Stimulated activated effector memory CD8-positive, alpha-beta T cell treated with anti-CD3 and anti-CD28 coated beads, Interleukin-12 subunit alpha, Interleukin-12 subunit beta, amount 100 ng/mL, for 72 hours (primary cell): ENCODE measurements around the gene TMCC2.

Experiments
- ATAC-seq: fragments of 150-1000 bp; cut with Tn5 transposase; 2 replicates; pipeline ENCODE4 v1.10.0; 2021
- DNase-seq, 2 donors: peaks; one replicate each; pipeline ENCODE4 v3.0.0; 2021 to 2022; ENCODE audit warnings: low spot score in 2 of 2
- H3K27ac Mint-ChIP-seq: one replicate; pipeline ENCODE4 v1.8.0; 2022; ENCODE audit warnings: mild to moderate bottlenecking, mixed read lengths
- H3K36me3 Mint-ChIP-seq: one replicate; pipeline ENCODE4 v1.8.0; 2022; ENCODE audit warnings: mild to moderate bottlenecking, mixed read lengths
- H3K4me1 Mint-ChIP-seq: one replicate; pipeline ENCODE4 v1.8.0; 2022; ENCODE audit warnings: mixed read lengths
- H3K4me3 Mint-ChIP-seq: one replicate; pipeline ENCODE4 v1.8.0; 2022; ENCODE audit warnings: mild to moderate bottlenecking, mixed read lengths
- H3K9me3 Mint-ChIP-seq: one replicate; pipeline ENCODE4 v1.8.0; 2022; ENCODE audit warnings: mixed read lengths

Gene TMCC2

DNA sequence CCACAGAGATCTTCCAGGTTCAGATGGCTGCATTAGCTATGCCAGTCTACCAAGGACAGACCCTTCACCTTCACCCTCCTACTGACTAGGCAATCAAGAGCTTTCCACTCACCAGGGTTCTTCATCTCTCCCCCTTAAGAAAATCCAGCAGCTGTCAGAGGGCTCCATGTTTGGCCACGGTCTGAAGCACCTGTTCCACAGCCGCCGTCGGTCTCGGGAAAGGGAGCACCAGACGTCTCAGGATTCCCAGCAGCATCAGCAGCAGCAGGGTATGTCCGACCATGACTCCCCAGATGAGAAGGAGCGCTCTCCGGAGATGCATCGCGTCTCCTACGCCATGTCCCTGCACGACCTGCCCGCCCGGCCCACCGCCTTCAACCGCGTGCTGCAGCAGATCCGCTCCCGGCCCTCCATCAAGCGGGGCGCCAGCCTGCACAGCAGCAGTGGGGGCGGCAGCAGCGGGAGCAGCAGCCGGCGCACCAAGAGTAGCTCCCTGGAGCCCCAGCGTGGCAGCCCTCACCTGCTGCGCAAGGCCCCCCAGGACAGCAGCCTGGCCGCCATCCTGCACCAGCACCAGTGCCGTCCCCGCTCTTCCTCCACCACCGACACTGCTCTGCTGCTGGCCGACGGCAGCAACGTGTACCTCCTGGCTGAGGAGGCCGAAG is 13.8 kb downstream of the TMCC2 start:
- Mint-ChIP-seq H3K4me1 (peaks cover 25% of the 10 kb centered on the region), H3K36me3 (peaks cover 6% of the 10 kb centered on the region), H3K9me3 (no peaks in the 10 kb centered on the region), H3K27ac (no peak overlapping the region), H3K4me3 (no peak overlapping the region)
- DNase-seq (no peak), ATAC-seq (no peak)

DNA sequence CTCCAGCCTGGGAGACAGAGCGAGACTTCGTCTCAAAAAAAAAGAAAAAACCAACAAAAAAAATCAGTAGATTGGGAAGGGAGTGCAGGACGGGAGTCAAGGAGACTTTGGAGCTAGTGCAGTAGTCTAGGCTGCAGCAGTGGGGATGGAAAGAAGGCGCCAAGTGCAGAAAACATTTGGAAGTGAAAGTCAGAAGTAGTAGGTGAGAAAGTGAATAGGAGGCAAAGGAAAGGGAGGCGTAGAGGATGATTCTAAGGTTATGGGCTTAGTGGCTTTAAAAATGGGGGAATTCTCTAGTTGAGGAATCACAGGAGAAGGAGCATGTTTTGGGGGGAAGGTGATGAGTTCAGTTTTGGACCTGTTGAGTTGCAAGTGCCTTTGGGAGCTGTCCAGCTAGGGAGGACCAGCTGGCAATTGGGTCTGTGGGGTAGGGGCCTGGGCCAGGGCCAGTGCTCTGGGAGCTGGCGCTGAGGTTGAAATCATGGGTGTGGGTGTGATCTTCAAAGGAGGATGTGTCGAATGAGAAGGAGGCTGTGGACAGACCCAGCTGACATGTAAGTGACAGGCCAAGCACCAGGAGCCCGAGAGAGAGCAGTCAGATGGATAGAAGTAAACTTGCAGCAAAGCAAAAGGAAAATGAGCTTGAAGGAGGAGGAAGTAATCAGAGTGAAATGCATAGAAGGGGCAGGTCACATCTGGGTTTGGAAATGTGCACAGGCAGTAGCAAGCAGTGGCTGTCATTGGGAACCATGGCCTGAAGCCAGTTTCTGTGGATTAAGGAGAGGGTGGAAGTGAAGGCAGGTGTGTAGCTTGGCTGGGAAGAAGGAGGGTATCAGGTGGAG is 15.8 kb downstream of the TMCC2 start:
- H3K27ac Mint-ChIP-seq, result no peak overlapping the region
- H3K4me3 Mint-ChIP-seq, result no peak overlapping the region
- no peak for DNase-seq
- H3K36me3 Mint-ChIP-seq, result peaks cover under 1% of the 10 kb centered on the region
- H3K4me1 Mint-ChIP-seq, result peaks cover 15% of the 10 kb centered on the region
- H3K9me3 Mint-ChIP-seq, result no peaks in the 10 kb centered on the region
- ATAC-seq, result no peak

DNA sequence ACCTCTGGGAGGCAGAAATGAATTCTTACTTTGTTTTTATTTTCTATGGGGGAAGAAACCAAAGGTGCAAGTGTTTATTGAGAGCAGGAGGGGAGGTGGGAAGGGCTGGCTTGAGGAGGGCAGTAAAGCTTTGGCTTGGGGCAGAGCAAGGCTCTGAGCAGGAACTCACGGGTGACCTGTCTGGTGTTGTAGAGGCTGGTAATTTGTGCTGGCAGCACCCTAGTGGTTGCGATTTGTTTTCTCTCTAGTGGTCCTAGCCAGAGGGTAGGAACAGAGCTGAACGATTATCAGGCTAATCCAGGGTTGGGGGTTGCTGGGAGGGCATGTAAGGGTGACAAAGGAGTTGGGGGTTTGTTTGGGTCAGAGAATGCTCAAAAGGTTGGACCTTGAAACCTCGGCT is 16.6 kb downstream of the TMCC2 start:
- ATAC-seq (no peak), DNase-seq (no peak)
- H3K36me3 Mint-ChIP-seq, result no peaks in the 10 kb centered on the region
- no peak overlapping the region for H3K27ac Mint-ChIP-seq
- peaks cover 15% of the 10 kb centered on the region for H3K4me1 Mint-ChIP-seq
- no peak overlapping the region for H3K4me3 Mint-ChIP-seq
- no peaks in the 10 kb centered on the region for H3K9me3 Mint-ChIP-seq

DNA sequence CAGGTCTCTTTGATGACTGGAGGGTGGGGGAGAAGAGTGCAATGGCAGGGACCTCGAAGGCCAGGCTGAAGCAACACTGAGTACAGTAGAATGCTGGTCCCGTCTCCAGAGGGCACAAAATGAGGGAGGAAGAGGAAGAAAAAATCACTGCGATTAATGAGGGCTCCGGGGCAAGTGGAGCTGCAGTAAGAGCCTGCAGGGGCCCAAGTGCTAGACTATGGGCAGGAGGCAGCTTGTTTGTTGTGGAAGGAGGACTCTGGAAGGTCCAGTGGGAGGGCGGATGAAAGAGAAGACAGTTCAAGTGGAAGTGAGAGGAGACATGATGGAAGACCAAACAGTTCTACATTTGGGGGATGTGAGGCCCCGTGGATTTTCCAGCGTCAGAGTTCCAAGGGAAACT is 17.4 kb downstream of the TMCC2 start:
- Mint-ChIP-seq H3K9me3 (no peaks in the 10 kb centered on the region), H3K4me3 (no peak overlapping the region), H3K36me3 (no peaks in the 10 kb centered on the region), H3K27ac (no peak overlapping the region), H3K4me1 (peaks cover 15% of the 10 kb centered on the region)
- ATAC-seq, result no peak
- no peak for DNase-seq

DNA sequence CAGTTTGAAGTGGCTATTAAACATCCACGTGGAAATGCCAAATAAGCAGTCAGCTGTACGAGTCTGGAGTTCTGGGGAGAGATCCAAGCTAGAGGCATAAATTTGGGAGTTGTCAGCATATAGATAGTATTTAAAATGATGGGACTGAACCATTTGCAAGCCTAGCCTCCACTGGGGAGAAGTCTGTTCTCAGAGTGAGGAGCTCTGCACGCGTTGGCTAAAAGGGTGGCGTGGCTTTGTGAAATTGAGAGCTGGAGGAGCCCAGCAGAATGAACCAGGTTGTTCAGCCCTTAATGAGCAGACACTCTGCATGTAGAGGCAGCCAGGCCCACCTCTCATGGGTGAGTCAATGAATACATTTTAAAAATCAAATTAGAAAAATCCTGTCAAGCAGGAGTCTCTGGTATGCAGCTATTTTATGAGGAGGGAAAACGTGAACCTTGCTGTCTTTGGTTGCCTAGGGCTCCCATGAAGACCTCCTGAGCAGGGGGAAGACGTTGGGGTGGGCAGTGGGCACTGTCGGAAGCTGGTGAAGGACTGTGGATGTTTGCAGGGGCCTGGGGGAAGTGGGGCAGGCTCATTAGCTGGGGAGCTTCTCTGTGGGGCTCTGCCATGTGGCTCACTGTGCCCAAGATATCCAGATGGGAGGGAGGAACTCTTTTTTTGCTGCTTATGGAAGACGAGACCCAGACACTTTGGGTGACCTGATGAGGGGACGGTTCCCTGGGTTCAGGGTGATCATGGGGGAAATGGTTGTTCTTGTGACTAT is 18.8 kb downstream of the TMCC2 start:
- Mint-ChIP-seq H3K36me3 (no peaks in the 10 kb centered on the region), H3K4me1 (peaks cover 15% of the 10 kb centered on the region), H3K9me3 (no peaks in the 10 kb centered on the region), H3K27ac (no peak overlapping the region), H3K4me3 (no peak overlapping the region)
- ATAC-seq (no peak), DNase-seq (no peak)

DNA sequence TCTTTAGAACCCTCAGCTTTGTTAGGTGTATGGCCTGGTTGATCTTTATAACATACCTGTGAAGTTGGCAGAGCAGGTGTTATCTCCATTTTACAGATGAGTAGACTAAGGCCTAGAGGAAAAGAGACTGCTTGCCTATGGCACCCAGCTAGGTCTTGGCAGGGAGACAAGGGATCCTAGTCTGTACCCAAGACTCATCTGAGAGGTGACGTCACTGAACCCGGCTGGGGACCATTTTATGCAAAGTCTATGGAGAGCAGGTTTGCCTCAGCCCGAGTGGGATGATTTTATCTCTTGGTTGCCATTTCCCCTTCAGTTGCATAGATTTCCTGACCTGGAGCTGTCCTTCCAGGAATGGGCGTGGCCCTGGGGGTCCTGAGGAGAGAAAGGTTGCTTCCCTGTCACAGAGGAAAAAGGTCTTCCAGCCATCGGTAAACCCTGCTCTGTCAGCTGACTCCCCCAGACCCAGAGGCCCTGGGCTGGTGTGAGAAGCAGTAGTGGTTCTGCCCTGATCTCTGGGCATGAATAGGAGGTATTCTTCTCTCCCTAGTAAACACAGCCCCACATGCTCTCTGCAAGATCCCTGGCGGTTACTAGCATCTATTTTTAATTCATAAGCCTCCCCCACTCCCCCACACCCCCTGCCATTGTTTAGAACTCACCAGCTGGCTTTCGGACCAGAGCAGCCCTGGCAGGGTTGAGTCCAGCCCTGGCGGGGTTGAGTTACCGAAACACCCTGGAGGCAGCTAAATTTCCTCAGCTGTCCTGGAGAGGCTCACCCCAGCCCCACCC is 19.6 kb downstream of the TMCC2 start:
- Mint-ChIP-seq H3K27ac (no peak overlapping the region), H3K36me3 (no peaks in the 10 kb centered on the region), H3K9me3 (no peaks in the 10 kb centered on the region), H3K4me3 (no peak overlapping the region), H3K4me1 (peaks cover 15% of the 10 kb centered on the region)
- DNase-seq (no peak), ATAC-seq (no peak)

DNA sequence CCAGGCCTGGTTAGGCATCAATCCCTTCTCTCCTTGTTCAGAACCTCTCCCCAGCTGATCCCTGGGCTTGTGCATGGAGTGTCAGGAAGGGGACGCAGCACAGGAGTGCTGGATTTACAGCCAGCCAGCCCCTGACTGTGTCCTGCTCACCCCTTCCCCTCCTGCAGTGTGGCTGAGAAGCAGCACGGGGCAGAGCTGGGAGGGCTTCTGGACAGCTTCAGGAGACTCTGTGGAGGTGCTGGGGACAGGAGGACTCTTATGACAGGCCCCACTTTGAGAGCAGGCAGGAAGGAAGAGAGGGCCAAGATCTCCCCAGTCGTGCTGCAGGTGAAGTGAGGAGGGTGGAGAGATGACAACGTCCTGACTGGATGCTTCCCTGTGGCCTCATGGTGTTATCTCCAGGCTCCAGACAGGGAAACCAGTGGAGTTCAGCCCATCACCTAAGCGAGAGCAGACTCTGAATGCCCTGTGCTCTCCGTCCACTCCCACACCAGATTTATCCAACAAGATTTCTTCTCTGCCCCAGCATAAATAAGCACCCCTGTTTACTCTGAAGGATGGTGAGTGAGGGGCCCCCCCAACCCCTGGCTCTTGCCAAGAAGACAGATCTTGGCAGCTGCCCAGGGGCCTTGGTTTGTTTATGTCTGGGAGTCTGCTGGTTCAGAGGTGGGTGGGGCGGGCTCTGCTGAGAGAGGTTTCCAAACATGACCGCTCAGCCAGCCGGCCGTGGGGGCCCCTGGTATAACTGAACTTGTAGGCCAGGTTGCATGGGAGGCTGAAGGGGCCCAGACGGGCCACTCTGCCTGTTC is 21.3 kb downstream of the TMCC2 start:
- Mint-ChIP-seq H3K36me3 (no peaks in the 10 kb centered on the region), H3K4me3 (no peak overlapping the region), H3K27ac (peak overlapping the region; percentile 81), H3K4me1 (peaks cover 15% of the 10 kb centered on the region), H3K9me3 (no peaks in the 10 kb centered on the region)
- no peak for DNase-seq
- ATAC-seq, result no peak

DNA sequence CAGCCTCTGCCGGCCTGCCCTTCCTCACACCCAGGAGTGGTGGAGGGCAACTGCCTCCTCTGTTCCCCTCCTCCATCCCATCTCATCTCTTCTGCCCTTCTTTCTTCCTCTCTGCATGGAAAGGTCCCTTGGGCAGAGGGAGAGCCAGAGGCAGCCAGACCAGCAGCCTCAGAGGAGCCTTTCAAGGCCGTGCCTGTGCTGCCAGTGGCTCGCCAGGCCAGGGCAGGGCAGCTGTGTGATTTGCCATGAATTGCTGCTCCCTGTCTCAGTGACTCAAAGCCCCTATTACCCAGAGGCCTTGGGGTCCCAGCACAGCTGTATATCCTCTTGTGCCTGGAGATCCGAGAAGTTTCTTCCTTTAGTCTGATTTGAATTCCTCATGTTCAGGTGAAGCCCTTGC is 21.9 kb downstream of the TMCC2 start:
- Mint-ChIP-seq H3K4me1 (peaks cover 15% of the 10 kb centered on the region), H3K4me3 (no peak overlapping the region), H3K9me3 (no peaks in the 10 kb centered on the region)

DNA sequence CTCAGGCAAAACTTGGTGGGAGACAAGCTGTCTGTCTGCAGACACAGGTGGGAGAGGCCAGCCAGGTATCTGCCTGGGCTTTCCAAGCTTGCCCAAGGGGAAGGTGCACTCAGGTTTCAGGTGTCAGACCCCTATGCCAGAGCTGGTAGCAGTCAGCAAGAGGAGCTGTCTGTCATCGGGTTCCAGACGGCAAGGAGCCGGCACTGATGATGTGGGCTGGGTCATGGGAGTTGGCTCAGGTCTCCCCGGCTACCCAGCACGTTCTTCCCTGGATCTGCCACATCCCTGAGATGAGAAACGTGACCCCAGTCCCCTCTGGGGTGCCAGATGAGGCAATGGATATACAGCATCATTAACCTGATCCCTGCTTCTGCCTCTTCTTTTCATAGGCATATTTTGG is 23.0 kb downstream of the TMCC2 start:
- no peak overlapping the region for H3K4me3 Mint-ChIP-seq
- DNase-seq (no peak), ATAC-seq (no peak)
- H3K36me3 Mint-ChIP-seq, result no peaks in the 10 kb centered on the region
- H3K9me3 Mint-ChIP-seq, result no peaks in the 10 kb centered on the region
- H3K27ac Mint-ChIP-seq, result peak overlapping the region; percentile 50
- peaks cover 15% of the 10 kb centered on the region for H3K4me1 Mint-ChIP-seq

More for the DNA sequence above, 21.9 kb downstream of the TMCC2 start:
- peak overlapping the region; percentile 50 for H3K27ac Mint-ChIP-seq
- no peak for ATAC-seq
- no peaks in the 10 kb centered on the region for H3K36me3 Mint-ChIP-seq
- no peak for DNase-seq

DNA sequence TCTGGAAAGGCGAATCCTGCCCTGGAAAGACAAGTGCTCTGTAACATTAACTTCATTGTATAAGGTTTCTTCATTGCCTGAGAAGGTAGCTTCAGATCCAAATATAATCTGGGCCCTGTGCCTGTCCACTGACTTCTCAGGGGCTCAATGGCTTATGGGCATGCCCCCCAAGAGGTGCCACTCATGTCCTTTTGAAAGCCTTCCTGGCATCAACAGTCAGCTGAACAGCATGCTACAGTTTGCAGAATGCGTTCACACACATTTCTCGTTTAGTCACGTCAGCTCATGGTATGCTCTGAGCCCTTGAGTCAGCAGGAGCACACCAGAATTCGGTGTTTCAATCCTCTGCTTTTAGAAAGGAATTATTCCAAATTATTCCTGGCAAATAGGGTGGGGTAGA is 23.8 kb downstream of the TMCC2 start:
- no peaks in the 10 kb centered on the region for H3K9me3 Mint-ChIP-seq
- H3K27ac Mint-ChIP-seq, result peak overlapping the region; percentile 30
- H3K36me3 Mint-ChIP-seq, result no peaks in the 10 kb centered on the region
- H3K4me1 Mint-ChIP-seq, result peaks cover 14% of the 10 kb centered on the region
- ATAC-seq, result no peak
- no peak overlapping the region for H3K4me3 Mint-ChIP-seq
- no peak for DNase-seq

DNA sequence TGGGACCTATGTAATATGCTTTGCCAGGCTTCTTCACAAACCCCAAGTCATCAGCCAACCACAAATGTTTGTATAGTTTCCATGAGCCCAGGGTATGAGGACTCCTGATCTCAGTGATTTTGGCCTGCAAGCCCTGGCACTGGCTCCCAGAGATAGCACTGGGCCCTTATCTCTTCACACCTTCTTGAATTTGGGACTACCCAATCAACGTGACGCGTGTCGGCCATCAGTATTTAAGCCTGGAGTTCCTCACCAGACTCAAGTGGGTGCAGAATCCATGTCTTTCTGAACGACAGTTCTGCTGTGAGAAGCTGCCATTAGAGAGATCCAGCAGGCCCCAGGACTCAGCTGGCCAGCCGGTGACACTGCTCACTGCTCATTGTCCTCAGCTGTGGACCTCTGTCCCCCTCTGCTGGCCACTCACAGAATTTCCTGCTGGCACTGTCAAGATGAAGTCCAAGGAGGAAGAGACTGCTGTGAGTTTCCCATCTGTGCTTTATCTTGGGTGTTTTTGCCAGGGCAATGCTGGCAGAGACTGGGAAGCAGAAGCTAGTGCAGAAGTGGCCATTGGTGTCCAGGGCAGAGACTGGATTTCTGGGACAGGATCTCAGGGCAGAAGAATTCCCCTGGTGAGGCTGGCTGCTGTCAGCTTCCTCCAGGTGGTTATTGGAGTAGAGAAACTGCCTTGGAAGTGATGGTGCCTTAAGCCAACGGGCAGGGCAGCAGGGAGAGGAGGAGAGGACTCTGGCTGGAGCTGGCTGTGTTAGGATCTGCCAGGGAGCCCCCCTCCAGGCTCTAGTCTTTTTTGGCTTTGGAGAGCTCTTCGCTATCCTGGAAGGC is 28.4 kb downstream of the TMCC2 start:
- ATAC-seq, result peak; percentile 91
- H3K36me3 Mint-ChIP-seq, result no peaks in the 10 kb centered on the region
- no peaks in the 10 kb centered on the region for H3K9me3 Mint-ChIP-seq
- peak; percentile 83 to 90 for DNase-seq
- H3K27ac Mint-ChIP-seq, result peak overlapping the region; percentile 67
- peaks cover 8% of the 10 kb centered on the region for H3K4me1 Mint-ChIP-seq
- no peak overlapping the region for H3K4me3 Mint-ChIP-seq

DNA sequence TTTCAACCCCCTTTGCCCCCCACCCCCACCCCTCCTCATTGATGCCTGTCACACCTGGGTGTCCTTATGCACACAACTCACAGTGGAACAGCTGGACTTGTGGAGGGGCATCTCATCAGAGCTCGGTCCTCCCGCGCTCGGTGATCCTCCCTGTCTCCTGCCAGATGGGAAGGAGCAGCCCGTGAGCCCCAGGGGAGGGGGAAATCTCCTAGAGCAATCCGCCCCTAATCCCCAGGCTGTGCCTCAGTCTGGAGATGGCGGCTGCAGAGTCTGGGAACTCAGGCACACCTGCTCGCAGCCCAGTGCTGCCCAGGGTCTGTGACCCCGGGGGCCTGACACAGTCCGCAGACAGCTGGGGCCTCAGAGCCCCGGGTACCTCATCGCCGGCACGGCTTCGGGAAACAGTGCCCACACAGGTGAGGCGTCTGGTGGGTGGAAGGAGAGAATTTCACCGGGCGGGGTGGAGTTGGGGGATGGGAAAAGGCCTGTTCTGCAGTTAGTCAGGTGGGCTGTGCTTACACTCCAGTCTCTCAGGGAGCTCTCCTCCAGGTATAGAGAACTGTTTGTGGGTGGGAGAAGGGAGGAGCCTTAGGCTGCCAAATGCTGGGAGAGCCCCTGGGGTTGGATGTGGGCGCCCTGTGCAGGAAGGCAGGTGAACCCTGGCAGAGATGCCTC is 29.3 kb downstream of the TMCC2 start:
- Mint-ChIP-seq H3K36me3 (no peaks in the 10 kb centered on the region), H3K4me3 (no peak overlapping the region), H3K9me3 (no peaks in the 10 kb centered on the region), H3K4me1 (peaks cover 14% of the 10 kb centered on the region), H3K27ac (no peak overlapping the region)
- no peak for DNase-seq
- no peak for ATAC-seq

DNA sequence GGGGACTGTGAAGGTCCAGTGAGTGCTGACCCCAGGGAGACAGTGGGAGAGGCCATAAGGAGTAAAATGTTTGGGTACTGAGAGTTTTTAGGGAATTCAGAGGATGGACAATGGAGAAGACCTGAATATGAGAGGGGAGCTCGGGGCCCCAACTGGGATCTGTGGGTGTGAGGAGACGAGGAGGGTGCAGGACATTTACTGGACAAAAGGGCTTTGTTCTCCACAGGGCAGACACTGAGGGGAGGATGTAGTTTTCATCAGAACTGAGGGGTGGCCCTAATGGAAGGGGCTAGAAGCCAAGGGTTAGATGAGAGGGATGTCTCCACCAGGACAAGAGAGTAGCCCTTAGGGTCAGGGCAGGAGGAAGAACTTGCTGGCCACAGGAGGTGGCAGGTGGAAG is 30.0 kb downstream of the TMCC2 start:
- H3K4me3 Mint-ChIP-seq, result no peak overlapping the region
- no peak overlapping the region for H3K27ac Mint-ChIP-seq
- H3K36me3 Mint-ChIP-seq, result no peaks in the 10 kb centered on the region
- no peaks in the 10 kb centered on the region for H3K9me3 Mint-ChIP-seq
- H3K4me1 Mint-ChIP-seq, result peaks cover 21% of the 10 kb centered on the region
- no peak for ATAC-seq
- DNase-seq, result no peak
